GM21423 (cell line): ENCODE measurements around the gene DYNLT5.
"Not testable (repeated sequence)": the region's sequence is repeated elsewhere in the genome, so short reads cannot be mapped to it uniquely, and the experiment has no call there.

Source experiments
- ATAC-seq: cut with Tn5 transposase; IDR thresholded peaks from one replicate; pipeline ENCODE4 v1.9.1; 2021; ENCODE audit warnings: mild to moderate bottlenecking, moderate library complexity; ENCODE audit not compliant: unreplicated experiment

DYNLT5 gene

GRCh38 chr1:66785800-66786199 is 33.5 kb downstream of the DYNLT5 start:
- not testable (repeated sequence) for ATAC-seq

DNA sequence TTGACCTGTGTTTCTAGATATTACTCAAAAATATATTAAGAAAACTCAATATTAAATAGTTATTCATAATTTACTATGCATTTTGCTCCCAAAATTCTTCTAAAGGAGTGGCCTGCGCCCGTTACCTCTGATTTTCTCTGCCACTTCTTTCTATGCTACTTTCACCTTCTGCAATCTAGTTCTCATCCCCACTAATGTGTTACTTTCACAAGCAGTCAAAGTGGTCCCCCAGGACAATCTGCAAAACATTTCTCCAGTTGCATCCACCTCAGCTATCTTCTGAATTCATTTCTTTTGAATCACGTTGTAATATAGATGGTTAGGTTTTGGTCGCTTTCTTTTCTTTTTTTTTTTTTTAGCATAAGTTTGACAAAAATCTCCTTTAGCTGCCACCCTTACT is 35.4 kb downstream of the DYNLT5 start:
- ATAC-seq, result no peak

DNA sequence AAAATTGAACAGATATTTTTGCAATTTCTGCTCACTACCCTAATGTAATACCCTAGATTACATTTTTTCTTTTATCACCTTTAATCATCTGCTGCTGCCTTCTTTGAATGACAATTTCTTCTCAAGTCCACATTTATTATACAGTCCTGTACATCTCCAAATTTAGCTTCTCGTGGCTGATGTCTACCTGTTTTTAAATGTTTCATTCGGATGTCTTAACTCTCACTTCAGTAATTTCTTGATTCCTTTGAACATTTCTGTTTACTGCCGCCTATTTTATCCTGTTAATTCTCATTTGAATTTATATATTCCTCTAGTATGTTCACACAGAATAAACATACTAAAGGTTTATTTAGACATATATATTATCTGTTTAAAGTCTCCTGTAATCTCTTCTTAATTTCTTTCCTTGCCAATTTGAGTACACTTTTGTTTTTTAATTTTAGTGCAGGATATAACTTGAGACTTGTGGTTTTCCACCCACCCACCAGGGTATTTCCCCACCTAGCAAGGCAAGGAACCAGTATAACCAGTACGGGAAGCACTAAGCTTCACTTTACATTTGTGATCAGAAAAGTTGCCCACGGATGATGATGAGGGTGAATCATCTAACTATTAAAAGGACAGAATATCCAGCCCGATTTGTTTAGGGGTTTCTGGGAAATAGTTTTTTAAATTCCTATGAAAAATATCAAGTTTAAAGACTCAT is 36.1 kb downstream of the DYNLT5 start:
- peak; percentile 80 for ATAC-seq

GRCh38 chr1:66791621-66792610 is 39.7 kb downstream of the DYNLT5 start:
- ATAC-seq, result no peak

DNA sequence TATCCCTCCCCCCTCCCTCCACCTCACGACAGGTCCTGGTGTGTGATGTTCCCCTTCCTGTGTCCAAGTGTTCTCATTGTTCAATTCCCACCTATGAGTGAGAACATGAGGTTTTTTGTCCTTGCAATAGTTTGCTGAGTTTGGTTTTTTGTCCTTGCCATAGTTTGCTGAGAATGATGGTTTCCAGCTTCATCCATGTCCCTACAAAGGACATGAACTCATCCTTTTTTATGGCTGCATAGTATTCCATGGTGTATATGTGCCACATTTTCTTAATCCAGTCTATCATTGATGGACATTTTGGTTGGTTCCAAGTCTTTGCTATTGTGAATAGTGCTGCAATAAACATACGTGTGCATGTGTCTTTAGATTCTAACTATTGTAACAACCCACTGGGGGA is 43.6 kb downstream of the DYNLT5 start:
- ATAC-seq, result not testable (repeated sequence)

- ATAC-seq, result no peak
Observed at GRCh38 chr1:66809245-66809644, 57.0 kb downstream of the DYNLT5 start.

DNA sequence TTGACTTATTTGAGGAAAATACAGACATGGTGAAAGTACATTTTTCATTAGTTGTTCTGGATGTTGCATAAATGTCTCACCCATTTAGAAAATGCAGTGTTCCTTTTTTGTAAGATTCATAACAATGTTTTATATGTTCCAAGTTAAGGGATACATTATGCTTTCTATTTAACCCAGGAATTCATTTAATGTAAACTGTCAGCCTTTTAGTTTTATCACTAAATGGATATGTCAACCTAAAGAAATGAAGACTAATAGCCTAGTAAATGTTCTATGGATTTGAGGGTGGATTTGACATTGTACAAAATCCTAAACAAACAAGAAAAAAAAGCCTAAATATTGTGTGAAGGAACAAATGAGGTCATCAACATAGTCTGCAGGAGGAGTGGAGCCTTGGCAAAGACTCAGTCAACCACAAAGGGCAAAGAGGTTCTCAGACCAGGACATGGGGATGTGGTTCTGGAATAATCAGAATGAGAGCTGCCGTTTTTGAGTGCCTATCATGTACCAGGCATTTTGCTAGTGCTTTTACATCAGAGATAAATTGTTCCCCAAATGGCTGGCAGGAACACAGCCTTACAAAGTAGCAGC is 57.6 kb downstream of the DYNLT5 start:
- ATAC-seq, result no peak

- no peak for ATAC-seq
Observed at GRCh38 chr1:66824771-66825170, 72.5 kb downstream of the DYNLT5 start.
